GM23338 (cell line): ENCODE data around the gene CCNL1. TPM values are rescaled to one million over a fixed set of nuclear protein-coding genes. Genes with fewer than 3 reads are reported as not detected.

ENCODE experiments used
- CREB1 ChIP-seq: fragments of 250-450 bp; sonication (Bioruptor Pico); IDR thresholded peaks from 2 replicates; pipeline ENCODE4 v1.5.0; 2020; ENCODE audit warnings: low read depth, mild to moderate bottlenecking, moderate library complexity
- ETS1 ChIP-seq: IDR thresholded peaks from 2 replicates; pipeline ENCODE4 v1.6.1; 2016; ENCODE audit warnings: antibody characterized with exemption
- EZH2 ChIP-seq: fragments of 200-600 bp; sonication (generic); IDR thresholded peaks from one replicate; pipeline ENCODE4 v1.8.0; 2017; ENCODE audit warnings: antibody characterized with exemption, mild to moderate bottlenecking, low read depth; ENCODE audit not compliant: unreplicated experiment
- EZH2phosphoT487 ChIP-seq: fragments of 200-600 bp; sonication (generic); IDR thresholded peaks from one replicate; pipeline ENCODE4 v1.8.1; 2018; ENCODE audit warnings: antibody characterized with exemption; ENCODE audit not compliant: unreplicated experiment
- JUNB ChIP-seq: IDR thresholded peaks from one replicate; pipeline ENCODE4 v1.6.1; 2016; ENCODE audit warnings: antibody characterized with exemption; ENCODE audit not compliant: unreplicated experiment
- POLR2AphosphoS5 ChIP-seq: IDR thresholded peaks from 2 replicates; pipeline ENCODE4 v1.6.1; 2016; ENCODE audit warnings: antibody characterized with exemption, low read depth
- STAT1 ChIP-seq: IDR thresholded peaks from one replicate; pipeline ENCODE4 v1.6.1; 2016; ENCODE audit warnings: antibody characterized with exemption; ENCODE audit not compliant: unreplicated experiment
- ZNF114 ChIP-seq: fragments of 250-450 bp; sonication (Bioruptor Pico); IDR thresholded peaks from 2 replicates; pipeline ENCODE4 v1.5.0; 2020; ENCODE audit warnings: mild to moderate bottlenecking, moderate library complexity
- polyA plus RNA-seq: library from polyadenylated mRNA; unstranded; fragments of >200 nt; fragmentation: Nextera tagmentation; extraction: Ambion mirVana; gene quantifications from 2 replicates; pipeline ENCODE4 v1.2.1, GENCODE V29; 2016
- total RNA-seq: library from RNA; depleted of rRNA; stranded (reverse); fragments of >200 nt; shearing (Covaris generic); gene quantifications from 2 replicates; pipeline ENCODE4 v1.2.3, GENCODE V29; 2014
- TF ChIP-seq, protein P1 (sequence below): fragments of 250-450 bp; sonication (Bioruptor Pico); IDR thresholded peaks from 2 replicates; pipeline ENCODE4 v1.5.0; 2020; ENCODE audit warnings: mild to moderate bottlenecking, moderate library complexity
- TF ChIP-seq, protein P2 (sequence below), 2 experiments: fragments of 200-600 bp in 1 of 2; sonication (generic) in 1 of 2; conservative IDR thresholded peaks; 2 replicates each; pipeline versions ENCODE4 v1.5.1 to v1.6.1; 2016 to 2017; ENCODE audit warnings: antibody characterized with exemption in 2 of 2, low read depth in 2 of 2, mild to moderate bottlenecking in 2 of 2, moderate library complexity in 1 of 2

CCNL1 gene
- total and polyA plus RNA-seq, 2 experiments from 2014 or later, result 108 to 134 TPM

- TF ChIP-seq, protein P1, sequence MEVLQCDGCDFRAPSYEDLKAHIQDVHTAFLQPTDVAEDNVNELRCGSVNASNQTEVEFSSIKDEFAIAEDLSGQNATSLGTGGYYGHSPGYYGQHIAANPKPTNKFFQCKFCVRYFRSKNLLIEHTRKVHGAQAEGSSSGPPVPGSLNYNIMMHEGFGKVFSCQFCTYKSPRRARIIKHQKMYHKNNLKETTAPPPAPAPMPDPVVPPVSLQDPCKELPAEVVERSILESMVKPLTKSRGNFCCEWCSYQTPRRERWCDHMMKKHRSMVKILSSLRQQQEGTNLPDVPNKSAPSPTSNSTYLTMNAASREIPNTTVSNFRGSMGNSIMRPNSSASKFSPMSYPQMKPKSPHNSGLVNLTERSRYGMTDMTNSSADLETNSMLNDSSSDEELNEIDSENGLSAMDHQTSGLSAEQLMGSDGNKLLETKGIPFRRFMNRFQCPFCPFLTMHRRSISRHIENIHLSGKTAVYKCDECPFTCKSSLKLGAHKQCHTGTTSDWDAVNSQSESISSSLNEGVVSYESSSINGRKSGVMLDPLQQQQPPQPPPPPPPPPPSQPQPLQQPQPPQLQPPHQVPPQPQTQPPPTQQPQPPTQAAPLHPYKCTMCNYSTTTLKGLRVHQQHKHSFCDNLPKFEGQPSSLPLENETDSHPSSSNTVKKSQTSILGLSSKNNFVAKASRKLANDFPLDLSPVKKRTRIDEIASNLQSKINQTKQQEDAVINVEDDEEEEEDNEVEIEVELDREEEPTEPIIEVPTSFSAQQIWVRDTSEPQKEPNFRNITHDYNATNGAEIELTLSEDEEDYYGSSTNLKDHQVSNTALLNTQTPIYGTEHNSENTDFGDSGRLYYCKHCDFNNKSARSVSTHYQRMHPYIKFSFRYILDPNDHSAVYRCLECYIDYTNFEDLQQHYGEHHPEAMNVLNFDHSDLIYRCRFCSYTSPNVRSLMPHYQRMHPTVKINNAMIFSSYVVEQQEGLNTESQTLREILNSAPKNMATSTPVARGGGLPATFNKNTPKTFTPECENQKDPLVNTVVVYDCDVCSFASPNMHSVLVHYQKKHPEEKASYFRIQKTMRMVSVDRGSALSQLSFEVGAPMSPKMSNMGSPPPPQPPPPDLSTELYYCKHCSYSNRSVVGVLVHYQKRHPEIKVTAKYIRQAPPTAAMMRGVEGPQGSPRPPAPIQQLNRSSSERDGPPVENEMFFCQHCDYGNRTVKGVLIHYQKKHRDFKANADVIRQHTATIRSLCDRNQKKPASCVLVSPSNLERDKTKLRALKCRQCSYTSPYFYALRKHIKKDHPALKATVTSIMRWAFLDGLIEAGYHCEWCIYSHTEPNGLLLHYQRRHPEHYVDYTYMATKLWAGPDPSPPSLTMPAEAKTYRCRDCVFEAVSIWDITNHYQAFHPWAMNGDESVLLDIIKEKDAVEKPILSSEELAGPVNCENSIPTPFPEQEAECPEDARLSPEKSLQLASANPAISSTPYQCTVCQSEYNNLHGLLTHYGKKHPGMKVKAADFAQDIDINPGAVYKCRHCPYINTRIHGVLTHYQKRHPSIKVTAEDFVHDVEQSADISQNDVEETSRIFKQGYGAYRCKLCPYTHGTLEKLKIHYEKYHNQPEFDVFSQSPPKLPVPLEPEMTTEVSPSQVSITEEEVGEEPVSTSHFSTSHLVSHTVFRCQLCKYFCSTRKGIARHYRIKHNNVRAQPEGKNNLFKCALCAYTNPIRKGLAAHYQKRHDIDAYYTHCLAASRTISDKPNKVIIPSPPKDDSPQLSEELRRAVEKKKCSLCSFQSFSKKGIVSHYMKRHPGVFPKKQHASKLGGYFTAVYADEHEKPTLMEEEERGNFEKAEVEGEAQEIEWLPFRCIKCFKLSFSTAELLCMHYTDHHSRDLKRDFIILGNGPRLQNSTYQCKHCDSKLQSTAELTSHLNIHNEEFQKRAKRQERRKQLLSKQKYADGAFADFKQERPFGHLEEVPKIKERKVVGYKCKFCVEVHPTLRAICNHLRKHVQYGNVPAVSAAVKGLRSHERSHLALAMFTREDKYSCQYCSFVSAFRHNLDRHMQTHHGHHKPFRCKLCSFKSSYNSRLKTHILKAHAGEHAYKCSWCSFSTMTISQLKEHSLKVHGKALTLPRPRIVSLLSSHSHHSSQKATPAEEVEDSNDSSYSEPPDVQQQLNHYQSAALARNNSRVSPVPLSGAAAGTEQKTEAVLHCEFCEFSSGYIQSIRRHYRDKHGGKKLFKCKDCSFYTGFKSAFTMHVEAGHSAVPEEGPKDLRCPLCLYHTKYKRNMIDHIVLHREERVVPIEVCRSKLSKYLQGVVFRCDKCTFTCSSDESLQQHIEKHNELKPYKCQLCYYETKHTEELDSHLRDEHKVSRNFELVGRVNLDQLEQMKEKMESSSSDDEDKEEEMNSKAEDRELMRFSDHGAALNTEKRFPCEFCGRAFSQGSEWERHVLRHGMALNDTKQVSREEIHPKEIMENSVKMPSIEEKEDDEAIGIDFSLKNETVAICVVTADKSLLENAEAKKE (CRISPR knock-in tag), result no peak
- TF ChIP-seq ZNF114 (CRISPR knock-in tag), result no peak
- TF ChIP-seq ETS1, result no peak
- no peak for TF ChIP-seq POLR2AphosphoS5
- TF ChIP-seq CREB1 (CRISPR knock-in tag), result no peak
- no peak for TF ChIP-seq EZH2
- no peak for TF ChIP-seq JUNB
- TF ChIP-seq, protein P2, sequence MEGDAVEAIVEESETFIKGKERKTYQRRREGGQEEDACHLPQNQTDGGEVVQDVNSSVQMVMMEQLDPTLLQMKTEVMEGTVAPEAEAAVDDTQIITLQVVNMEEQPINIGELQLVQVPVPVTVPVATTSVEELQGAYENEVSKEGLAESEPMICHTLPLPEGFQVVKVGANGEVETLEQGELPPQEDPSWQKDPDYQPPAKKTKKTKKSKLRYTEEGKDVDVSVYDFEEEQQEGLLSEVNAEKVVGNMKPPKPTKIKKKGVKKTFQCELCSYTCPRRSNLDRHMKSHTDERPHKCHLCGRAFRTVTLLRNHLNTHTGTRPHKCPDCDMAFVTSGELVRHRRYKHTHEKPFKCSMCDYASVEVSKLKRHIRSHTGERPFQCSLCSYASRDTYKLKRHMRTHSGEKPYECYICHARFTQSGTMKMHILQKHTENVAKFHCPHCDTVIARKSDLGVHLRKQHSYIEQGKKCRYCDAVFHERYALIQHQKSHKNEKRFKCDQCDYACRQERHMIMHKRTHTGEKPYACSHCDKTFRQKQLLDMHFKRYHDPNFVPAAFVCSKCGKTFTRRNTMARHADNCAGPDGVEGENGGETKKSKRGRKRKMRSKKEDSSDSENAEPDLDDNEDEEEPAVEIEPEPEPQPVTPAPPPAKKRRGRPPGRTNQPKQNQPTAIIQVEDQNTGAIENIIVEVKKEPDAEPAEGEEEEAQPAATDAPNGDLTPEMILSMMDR (conservative IDR thresholded peaks at IDR 0.05; ENCODE audit: low read depth in 2 of 2), result no peak
- no peak for TF ChIP-seq STAT1
- TF ChIP-seq EZH2phosphoT487, result no peak
Observed at GRCh38 chr3:157103860-157104259, 56.1 kb downstream of the CCNL1 start (continued).
